COLO668 (cell line): Measurements from ENCODE around the gene SLC30A9.
A peak's percentile ranks its signal among the peaks of the same experiment; 100 is the strongest.

Experiments
- DNase-seq: peaks from one replicate; lab custom pipeline; 2025; ENCODE audit not compliant: unreplicated experiment; lab: John Stamatoyannopoulos, UW

The SLC30A9 gene

DNA sequence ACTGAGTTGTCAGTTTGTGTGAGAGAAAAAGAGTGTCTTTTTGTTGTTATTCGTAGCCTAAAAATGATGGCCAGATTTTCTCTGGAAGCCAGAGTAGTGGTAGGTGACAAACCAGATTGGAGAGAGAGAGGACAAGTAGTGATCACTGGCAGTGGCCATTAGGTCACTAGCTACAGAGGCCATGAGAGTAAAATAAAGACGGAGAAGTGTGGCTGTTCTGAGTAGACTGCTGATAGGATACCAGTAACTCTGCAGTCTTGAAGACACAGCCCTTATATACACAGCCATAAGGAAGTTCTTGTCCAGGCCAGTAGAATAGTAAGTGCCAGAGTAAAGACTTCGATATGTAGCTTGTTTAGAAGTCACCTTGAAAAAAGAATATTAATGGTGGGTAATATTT, 7.7 kb downstream of the SLC30A9 start:
- DNase-seq: no peak

DNA sequence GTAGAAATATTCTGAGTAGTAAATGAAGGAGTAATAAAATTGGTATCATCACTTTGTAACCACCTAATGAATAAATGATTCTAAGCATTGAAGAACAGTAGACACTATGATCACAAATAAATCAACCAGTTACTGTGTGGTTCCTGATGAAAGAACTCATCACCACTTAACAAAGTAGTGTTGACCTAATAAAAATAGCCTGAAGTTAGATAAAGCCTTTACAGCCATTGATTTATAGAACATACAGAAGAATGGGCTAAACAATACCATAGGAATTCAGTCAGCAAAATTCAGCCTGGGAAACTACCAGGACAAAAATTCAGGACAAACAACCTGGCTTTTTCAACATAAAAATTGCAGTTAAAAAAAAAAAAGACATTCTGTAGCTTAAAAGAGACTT, 9.0 kb downstream of the SLC30A9 start:
- no peak for DNase-seq

DNA sequence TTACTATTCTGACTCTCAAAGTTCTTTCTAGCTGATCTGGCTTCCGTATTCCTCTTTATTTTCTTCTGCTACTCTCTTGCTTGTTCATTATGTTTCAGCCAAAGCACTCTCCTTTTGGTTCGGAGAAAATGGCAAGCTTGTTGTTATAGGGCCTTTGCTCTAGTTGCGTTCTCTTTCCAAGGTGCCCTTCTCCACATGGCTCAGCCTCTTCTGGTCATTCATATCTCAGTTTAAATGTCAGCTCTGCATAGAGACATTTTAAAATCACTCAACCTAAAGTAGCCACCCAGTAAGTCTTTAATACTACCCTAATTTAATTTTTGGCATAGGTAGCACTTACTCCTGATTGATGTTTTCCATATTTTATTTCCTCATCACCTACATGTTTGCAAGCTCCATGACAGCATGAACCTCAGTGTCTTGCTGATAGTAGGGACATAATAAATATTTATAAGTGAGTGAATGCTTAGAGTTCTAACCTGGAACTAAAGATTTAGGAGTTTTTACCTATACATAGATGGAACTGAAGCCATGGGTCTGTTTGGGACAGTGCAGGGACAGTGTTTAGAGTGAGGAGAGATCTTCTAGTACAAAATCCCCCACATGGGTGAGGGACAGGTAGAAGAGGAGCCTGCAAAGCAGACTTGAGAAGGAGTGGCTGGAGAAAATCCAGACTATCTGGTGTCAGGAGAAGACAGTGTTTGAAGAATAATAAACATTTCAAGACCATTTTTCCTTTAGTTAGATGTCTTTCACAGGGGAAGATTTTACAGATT, 17.9 kb downstream of the SLC30A9 start:
- no peak for DNase-seq

DNA sequence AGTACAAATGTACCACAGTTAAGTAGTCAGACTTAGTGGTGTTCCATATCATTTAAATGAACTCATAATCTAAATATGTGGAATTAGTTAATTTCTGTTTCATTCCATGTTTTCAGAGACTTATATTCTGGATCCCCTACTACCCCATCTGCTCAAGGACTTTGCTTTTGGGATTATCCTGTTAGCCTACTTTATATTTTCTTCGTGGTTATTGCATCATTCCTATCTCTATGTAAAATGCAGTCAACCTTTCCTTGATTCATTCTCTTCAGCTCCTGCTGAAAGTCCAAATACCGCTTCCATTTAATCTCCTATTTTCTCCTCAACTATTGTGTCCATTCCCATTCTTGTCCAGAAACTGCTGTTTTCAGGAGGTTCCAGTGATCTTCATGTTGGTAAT, 25.1 kb downstream of the SLC30A9 start:
- no peak for DNase-seq

DNA sequence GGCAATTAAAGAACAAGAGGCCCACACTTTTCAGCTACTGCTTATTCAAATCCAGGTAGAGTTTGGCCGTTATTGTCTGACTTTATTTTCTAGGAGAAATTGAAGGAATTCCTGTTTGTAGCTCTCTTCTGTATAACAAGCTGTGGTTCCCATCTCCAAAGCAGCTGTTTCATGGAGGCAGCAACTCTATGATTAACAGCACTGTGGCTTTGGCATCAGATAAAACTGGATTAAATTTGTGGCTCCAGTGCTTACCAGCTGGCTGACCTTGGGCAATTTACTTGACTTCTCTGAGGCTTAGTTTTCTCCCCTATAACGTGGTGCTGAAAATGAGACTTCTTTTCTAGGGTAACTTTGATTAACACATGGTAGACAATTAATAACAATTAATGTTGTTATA, 28.1 kb downstream of the SLC30A9 start:
- DNase-seq: no peak

DNA sequence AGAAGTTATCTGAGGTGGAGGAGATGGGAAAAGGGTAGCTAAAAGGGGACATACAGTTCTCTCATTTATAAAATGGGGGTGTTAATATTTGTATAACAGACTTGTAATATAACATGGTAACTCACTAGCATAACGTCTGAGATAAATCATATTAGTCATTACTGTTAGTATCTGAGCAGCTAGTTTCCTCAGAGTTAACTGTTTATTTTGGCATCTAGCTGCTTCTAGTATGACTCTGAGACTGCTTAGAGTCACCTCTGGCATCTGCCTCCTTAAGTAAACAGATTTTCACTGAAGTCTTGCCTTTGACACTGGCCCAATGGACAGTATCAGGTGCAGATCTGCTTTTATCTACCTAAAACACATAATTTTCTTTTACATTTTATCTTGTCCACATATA, 58.1 kb downstream of the SLC30A9 start:
- DNase-seq: no peak

DNA sequence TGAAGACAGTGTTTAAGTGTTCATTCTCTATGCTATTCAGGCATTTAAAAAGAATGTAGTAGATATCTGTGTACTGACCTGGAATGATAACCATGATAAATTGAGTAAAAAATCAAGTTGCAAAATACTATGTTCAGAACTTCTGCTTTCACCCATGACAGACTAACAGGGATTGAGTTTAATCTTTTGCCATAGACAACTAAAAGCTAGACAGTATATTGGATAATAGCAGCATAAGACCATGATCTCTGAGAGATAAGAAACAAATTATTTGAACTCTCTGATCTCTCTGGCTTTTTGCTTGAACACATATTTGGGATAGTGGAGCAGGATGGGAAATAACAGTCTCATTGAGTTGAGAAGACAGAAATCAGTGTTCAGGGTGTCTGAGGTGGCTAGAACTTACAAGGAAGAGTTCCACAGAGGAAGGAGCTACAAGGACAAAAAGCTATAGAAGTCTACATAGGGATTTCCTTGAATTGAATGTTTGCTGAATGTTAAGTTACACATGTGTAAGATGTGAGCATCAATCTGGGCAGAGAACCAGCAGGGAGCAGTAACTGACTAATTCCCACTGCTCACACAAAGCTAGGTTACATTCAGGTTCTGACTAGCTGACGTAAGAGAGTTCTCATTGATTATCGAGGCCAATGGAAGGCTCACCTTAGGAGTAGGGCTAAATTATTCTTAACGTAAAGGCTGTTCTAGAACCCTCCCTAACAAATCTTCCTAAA, 60.4 kb downstream of the SLC30A9 start:
- no peak for DNase-seq

DNA sequence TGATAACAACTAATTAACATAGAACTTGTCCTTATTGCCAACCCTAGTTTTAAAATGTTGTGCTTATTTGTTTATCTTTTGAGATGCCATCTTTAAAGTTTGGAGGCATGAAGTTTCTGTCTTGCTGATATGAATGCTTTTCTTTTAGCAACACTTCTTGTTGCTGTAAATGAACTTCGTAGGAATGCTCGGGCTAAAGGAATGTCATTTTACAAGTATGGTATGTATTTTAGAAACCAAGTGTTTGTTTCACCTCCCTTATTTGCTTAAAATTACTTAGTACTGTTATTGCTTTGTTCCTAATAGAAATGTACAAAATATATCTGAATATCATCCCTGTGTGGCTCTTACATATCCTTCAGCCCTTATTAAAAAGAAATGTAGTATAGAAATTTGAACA, 76.1 kb downstream of the SLC30A9 start:
- no peak for DNase-seq

DNA sequence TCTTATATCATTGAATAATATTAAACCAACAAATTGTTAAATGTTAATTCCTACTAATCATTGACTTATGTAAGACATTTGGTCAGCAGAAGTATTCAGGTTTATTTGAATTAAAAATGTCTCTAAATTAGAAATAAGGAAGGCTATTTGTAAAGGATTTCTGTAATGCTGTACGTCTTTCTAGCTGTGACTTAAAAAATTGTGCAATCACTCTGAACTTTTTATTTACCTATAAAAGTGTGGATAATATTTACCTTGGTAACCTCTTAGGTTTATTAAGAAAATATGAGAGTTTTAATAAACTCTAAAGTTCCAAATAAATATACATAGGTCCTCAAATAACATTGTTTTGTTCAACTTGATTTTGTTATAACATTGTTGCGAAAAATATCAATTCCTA, 76.9 kb downstream of the SLC30A9 start:
- no peak for DNase-seq

DNA sequence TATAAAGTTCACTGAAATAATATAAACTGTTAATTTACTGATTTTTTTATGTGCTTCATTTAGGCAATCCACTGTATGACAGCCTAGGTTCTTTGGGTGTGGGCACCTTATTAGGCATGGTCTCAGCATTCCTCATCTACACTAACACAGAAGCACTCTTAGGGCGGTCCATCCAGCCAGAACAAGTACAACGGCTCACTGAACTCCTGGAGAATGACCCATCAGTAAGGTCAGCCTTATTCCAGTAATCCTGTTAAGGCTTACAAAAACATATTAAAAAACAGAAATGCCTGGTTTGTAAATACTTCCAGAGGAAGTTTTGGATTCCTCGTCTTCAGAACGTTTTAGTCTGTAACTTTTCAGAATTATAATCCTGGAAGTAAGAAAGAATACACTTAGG, 80.1 kb downstream of the SLC30A9 start:
- DNase-seq: no peak

DNA sequence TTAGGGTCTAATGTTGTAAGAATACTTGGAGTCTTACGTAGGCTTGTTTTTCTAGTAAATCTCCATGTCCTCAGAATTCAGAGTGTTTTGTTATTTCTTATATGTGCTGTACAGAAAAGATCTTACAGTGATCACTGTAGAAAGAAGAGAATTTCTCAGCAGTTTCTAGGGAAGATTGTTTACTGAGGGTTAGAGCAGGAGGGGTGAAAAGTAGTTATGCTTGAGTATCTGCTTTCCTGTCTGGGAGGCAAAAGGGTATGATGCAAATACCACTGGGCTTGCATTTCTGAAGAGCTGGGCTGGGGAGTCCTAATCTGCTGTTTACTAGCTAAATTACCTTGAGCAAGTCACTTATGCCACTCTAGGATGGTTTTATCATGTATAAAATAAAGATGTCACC, 84.0 kb downstream of the SLC30A9 start:
- no peak for DNase-seq

DNA sequence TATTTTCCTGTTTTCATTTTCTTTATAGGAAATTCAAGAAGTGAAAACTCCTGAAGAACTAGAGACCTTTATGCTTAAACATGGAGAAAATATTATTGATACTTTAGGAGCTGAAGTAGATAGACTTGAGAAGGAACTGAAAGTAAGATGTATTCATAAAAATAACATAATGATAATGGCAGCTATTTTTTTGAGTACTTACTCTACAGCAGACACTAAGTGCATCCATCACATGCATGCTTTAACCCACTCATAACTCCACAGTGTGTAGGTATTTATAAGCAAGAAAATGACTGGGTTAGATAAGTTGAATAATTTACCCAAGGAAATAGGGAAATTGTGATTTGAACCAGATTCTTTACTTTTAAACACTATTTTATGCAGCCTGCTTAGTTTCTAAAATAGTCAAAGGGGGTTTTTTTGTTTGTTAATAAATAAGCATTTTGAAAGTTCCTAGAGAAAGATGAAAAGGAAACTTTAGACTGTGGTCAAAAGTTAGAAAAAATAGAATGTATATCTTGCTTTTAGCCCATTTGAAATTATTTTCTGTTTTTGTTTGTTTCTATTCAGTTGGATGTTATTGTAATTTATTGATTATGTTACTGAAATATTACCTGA, 88.0 kb downstream of the SLC30A9 start:
- no peak for DNase-seq

DNA sequence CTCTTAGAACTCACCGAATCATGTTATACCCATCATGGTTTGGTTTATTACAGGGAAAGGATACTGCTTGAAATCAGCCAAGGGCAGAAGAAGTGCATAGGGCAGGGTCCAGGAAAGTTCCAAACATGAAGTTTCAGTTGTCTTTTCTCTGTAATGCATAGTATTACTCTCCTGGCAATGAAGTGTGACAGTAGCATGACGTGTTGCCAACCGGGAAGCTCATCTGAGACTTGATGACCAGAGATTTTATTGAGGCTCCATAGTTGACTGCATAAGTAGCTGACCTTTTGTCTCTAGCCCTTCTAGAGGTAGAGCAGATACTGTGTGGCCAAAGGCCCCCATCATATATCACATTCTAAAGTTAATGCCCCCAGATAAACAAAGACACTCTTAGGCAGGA, 90.0 kb downstream of the SLC30A9 start:
- DNase-seq: no peak

DNA sequence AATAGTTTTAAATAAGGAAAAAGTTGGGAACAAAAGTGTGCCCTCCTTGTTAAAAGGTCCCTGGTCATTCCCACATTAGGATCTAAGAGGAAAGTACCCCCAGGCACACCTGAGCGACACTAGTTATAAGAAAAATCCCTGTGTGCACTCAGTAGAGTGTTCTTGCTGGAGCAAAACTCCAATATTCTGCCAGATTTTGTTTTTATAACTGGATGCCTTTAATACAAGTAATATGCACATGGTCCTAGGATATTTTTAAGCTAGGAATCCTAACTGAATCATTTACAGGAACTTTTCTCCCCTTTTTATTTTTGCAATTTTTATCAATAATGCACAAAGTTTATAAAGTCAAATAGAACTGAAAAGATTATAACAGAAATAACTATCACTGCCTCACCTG, 93.5 kb downstream of the SLC30A9 start:
- DNase-seq: no peak

DNA sequence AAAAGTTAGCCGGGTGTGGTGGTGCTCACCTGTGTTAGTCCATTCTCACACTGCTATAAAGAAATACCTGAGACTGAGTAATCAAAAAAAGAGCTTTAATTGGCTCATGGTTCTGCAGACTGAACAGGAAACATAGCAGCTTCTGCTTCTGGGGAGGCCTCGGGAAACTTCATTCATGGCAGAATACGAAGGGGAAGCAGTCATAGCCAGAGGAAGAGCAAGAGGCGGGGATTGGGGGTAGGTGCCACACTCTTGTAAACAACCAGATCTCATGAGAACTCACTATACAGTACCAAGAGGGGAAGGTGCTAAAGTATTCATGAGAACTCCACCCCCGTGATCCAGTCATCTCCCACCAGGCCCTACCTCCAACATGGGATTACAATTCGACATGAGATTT, 98.1 kb downstream of the SLC30A9 start:
- no peak for DNase-seq

DNA sequence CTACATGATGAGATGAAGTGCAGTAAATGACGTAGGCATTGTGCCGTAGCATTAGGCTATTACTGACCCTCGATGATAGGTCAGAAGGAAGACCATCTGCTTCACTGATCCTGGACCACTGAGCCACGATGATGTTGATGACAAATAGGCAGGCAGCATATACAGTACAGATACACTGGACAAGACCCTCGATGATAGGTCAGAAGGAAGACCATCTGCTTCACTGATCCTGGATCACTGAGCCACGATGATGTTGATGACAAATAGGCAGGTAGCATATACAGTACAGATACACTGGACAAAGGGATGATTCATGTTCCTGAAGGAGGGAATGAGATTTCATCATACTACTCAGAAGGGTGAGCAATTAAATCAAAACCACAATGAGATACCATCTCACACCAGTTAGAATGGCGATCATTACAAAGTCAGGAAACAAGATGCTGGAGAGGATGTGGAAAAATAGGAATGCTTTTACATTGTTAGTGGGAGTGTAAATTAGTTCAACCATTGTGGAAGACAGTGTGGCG, 111.2 kb downstream of the SLC30A9 start:
- no peak for DNase-seq

DNA sequence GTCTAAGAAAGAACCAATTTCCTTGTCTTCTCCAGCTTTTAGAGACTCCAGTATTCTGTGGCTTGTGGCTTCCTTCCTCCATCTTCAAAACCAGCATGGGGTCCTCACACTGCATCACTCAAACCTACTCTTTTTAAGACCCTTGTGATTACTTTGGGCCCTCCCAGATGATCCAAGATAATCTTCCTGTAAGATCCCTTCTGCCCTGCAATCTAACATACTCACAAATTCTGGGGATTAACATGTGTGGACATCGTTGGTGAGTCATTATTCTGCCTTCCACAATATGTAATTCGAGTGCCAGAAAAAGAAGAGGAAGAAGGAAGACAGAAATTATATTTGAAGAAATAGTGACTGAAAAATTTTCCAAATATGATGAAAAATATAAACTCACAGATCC, 114.2 kb downstream of the SLC30A9 start:
- DNase-seq: no peak

DNA sequence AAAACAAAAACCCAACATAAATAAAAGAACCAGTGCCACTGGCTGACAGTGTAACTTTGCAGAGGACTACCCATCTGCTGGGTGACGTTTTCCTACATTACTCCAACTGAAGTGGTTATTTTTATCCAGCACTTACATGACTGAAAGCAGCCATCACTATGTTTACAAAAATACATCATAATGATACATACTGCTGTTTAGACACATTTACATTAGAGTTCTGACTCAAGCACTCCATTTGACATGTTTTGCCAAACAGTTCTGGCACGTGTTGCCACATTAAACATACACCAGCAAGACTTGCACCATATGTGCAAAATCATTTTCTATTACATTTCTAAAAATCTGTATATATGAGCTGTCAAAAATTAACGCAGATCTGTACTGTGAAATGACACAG, 122.5 kb downstream of the SLC30A9 start:
- no peak for DNase-seq

DNA sequence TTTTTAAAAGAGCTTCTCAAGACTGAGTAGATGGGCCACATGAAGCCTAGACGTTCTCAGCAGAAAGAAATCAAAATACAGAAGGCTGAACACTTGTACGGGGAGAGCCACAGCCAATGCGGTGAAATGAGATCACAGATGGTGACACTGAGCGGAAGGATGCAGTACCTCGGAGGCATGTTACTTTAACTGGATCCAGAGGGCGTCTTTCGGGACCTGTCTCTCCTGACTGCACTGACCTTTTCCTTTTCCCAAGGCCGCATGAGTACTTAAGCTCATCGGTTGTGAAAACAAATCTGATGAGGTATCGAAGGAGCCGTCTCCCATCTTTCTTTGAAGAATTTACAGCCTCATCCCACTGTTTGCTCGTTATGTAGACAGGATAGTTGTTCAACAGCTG, 129.6 kb downstream of the SLC30A9 start:
- DNase-seq: no peak

DNA sequence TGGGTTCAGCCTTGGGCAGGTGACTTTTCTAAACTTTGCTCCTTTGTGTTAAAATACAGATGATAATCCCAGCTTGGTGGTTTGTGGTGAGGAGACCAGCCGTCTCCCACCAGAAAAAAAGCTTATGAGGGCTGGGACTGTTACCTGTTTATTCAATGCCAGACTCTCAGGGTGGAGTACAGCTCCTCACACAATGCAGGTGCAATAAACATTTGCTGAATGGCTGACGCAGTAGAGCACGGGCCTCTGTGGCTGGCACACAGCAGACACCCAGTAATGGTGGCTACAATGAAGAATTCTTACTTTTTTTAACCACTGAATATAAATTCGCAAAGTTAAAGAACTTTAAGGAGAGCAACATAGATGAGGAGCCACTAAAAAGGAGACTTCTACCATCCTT, 131.9 kb downstream of the SLC30A9 start:
- peak; percentile 19 for DNase-seq

DNA sequence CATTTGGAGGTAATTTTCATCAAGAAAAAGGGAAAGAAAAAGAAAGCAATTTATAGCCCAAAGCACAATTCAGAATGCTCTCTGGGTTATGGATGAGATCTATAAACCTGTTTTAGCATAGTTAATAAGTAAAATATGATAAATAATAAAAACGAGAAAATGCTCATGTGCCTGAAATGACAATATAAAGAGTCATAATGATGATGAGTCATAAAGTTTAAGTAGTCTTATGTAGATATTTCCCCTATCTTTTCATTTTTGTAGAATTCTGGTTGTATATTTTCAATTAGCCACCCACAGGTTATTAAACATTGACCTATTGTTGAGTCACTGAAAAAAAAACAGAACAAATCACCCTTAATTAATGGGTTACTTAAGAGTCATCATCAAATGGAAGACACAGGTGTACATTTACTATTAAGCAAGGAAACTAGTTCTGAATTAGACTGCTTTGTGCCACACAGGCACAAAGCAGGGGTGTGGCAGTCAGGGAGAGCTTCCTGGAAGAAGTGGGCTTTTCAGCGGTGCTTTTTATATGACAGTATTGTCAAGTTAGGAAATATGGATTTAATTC, 132.8 kb downstream of the SLC30A9 start:
- no peak for DNase-seq

DNA sequence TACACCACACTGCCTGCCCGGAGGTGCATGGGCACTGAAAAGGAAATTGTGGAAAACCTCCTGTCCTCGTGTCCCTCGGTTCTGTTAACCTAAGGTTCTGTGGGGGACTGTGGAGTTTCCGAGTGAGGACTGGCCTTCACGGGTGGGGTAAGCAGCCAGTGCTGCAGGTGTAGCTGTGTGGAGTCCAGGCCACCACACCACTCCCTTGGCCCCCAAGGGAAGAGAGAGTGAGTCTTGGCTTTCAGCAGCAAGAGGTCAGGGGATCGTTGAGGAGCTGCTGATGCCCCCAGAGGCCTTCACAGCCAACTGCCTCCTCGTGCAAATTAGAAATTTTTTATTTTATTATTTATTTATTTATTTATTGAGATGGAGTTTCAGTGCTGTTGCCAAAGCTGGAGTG, 141.8 kb downstream of the SLC30A9 start:
- no peak for DNase-seq
